Measurements from ENCODE around the gene SLC22A7.
A peak's percentile ranks its signal among the peaks of the same experiment; 100 is the strongest.

Gene SLC22A7, protein sequence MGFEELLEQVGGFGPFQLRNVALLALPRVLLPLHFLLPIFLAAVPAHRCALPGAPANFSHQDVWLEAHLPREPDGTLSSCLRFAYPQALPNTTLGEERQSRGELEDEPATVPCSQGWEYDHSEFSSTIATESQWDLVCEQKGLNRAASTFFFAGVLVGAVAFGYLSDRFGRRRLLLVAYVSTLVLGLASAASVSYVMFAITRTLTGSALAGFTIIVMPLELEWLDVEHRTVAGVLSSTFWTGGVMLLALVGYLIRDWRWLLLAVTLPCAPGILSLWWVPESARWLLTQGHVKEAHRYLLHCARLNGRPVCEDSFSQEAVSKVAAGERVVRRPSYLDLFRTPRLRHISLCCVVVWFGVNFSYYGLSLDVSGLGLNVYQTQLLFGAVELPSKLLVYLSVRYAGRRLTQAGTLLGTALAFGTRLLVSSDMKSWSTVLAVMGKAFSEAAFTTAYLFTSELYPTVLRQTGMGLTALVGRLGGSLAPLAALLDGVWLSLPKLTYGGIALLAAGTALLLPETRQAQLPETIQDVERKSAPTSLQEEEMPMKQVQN

DNA sequence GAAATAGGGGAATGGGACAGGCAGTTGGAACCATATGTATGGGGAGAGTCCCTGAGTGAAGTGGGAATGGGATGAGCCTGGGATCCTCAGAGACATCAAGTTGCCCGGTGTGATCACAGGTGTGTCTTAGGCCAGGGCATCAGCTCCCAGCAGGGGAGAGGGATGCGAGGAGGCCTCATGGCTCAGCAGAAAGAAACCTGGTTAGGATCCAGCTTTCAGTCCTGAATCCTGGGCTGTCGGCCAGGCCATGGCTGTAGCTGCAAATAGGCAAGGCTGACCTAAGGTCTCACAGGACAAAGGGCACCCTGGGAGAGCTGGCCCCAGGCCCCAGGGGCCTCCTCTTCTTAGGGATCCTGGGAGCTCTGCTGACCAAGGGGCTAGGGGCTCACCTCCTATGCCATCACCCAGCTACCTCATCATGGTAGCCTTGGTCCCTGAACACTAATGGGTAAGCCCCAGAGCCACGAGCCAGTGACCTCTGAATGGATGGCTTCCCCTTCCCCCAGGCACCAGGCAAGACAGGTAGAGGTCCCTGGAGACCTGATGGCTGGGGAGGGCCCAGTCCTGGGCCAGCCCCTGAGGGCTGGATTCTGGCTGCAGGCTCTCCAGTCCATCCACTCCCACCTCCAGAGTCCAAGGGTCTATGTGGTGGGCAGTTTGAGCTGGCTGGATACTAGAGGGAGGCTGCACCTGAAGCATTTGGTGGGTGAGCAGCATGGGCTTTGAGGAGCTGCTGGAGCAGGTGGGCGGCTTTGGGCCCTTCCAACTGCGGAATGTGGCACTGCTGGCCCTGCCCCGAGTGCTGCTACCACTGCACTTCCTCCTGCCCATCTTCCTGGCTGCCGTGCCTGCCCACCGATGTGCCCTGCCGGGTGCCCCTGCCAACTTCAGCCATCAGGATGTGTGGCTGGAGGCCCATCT is at the start of gene SLC22A7:
TSS of gene SLC22A7 (plus strand) at position 617 of the 921 bp plus-strand sequence. CDS start at position 716, 99 bp downstream.
- no peak for DNase-seq

DNA sequence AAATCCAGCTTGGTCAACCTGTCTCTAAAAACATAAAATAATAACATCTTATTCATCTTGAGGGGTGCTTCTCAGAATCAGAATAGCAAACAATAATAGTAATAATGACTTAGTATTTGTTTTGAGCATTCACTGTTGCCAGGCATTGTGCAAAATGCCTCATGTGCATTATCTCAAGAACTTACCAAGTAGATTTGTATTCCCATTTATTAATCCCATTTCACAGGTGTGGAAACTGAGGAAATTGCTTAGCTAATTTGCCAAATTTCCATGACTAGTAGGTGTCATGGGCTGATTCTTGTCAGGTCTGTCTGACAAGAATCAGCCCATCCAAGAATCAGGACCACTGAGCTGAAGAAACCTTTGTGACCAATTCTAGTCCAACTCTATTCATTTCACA is 49.3 kb upstream of the SLC22A7 start:
- DNase-seq = no peak

DNA sequence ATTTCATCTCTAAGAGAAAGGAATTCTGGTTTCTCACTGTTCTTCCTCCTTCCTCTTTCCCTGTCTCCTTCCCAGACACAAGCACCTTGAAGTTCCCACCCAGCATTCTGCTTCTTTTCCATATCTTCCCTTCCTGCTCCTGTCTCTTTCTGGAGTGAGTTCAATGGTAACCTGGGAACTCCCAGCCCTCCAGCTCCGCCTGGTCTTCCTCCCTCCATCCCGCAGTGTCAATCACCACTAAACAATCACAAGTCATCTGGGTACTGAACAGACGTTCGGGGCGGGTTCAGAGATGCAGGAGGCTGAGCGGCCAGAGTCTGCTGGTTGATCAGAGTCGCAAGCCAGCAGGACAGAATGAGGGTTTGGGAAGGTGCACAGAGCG is 47.1 kb upstream of the SLC22A7 start:
- peak; percentile 40 for DNase-seq

DNA sequence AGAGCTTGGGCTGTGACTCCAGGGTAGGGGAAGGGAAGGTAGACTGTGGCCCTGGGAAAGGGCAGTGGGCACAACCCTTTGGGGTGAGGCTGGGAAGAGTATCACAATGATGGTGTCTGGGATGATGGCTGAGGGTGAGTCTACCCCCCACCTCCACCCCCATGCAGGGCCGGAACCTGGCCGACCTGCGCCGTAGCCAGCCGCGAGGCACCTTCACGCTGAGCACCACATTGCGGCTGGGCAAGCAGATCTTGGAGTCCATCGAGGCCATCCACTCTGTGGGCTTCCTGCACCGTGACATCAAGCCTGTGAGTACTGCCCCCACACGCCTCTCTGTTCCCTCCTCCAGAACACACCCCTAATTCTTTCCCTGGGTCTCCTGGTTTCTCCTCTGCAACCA is 44.7 kb upstream of the SLC22A7 start:
- no peak for DNase-seq

DNA sequence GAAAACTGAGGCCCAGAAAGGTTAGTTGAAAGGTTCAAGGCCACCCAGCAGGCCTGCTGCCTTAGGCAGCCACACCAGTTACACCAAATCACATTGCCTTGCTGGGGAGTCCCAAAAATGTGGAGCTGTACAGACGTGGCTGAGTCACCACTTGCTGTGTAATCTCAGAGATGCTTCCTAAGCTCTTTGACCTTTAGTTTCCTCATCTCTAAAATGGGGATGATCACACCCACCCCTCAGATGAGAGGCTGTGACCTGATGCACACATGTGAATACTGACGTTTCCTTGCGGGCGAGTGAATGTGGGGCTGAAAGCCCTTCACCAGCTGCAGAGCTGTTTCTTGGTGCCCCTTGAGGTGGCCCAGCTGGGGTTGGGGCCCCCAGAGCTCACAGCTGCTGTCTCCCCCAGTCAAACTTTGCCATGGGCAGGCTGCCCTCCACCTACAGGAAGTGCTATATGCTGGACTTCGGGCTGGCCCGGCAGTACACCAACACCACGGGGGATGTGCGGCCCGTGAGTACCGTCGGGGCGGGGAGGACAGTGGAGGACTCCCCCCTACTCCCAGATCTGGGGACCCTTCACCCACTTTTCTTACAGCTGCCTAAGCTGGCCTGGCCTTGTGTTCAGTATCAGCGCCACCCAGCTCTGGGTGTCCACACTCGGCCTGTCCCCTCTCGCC is 43.8 kb upstream of the SLC22A7 start:
- no peak for DNase-seq

DNA sequence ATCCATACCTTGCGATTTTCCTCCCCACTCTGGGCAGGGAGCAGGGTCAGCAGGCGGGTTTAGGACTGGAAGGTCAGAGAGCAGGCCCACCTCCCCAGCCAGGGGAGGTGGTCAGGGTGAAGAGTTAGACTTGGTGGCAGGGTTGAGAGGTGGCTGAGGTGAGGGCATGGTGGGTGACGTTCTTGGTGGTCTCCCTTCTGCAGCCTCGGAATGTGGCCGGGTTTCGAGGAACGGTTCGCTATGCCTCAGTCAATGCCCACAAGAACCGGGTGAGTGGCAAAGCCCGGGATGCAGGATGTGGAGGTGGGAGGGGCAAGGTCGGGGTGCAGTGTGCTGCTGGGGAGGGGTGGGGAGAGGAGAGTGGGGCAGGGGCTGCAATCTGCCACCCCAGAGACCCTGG is 43.2 kb upstream of the SLC22A7 start:
- no peak for DNase-seq

DNA sequence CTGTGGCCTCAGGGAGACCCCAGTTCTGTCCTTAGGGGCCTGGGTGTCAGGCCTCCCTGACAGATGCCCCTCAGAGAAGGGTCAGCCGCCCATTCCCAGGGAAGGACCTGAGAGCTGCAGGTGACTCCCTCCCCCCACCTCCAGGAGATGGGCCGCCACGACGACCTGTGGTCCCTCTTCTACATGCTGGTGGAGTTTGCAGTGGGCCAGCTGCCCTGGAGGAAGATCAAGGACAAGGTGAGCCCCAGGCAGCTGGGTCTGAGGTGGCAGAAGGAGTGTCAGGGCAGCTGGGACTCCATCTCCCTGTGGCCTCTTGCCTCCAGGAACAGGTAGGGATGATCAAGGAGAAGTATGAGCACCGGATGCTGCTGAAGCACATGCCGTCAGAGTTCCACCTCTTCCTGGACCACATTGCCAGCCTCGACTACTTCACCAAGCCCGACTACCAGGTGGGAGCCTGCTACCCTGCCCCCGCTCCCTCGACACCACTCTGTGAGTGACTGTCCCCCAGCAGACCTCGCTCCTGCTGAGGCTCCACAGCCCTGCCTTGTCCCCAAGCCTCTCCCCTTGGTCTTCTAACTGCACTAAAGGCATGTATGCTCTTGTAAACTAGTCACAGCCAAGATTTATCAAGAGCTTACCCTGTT is 42.5 kb upstream of the SLC22A7 start:
- DNase-seq = no peak

DNA sequence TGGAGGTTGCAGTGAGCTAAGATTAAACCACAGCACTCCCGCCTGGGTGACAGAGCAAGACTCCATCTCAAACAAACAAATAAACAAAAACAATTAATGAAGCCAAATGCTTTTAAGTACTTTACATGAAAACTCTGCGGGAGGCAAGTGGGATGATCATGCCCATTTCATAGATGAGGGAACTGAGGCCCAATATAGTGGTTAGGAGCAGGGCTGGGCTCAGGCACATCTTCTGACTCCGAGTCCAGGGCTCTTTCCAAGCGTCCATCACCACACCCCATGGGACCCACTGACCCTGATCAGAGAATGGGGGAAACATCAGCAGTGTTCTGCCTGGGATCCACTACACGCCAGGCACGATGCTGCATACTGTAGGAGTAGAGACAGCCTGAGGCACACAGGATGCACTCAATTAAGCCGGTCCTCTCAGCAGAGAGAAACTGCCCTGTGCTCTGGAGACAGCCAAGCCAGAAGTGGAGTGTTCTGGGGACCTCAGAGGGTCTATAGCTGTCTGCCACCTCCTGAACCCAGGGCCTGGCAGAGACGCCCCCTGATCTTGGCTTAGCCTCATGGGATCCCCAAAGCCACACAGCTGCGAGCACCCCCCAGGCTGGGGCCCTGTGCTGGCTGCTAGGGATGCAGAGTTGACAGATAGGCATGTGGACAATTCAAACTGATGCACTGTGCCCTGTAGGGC is 41.2 kb upstream of the SLC22A7 start:
- no peak for DNase-seq

DNA sequence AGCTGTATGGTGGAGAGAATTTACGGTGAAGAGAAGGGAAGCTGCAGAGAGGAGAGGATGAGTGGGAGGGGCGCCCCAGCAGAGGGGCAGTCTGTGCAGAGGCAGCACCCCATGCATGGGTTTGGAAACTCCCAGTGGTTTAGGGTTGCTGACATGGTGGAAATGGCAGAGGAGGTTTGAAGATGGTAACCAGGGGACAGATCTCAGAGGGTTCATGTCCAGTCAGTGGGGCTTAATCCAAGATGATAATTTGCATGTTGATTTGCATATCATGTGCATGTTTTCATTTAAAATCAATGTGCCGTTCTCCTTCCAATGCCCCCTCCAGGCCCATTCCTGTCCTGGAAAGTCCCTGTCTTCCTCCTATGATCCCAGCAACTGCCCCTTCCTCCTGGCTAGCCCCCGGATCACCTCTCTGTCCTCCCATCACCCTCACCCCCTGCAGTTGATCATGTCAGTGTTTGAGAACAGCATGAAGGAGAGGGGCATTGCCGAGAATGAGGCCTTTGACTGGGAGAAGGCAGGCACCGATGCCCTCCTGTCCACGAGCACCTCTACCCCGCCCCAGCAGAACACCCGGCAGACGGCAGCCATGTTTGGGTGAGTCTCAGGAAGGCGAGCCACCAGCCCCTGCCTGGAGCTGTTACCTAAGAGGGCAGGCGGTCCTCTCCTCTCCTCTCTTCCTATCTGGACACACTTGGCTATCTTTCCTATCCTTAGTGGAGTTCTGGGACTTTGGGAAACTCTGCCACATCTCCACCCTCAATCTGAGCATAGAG is 40.5 kb upstream of the SLC22A7 start:
- DNase-seq = no peak

DNA sequence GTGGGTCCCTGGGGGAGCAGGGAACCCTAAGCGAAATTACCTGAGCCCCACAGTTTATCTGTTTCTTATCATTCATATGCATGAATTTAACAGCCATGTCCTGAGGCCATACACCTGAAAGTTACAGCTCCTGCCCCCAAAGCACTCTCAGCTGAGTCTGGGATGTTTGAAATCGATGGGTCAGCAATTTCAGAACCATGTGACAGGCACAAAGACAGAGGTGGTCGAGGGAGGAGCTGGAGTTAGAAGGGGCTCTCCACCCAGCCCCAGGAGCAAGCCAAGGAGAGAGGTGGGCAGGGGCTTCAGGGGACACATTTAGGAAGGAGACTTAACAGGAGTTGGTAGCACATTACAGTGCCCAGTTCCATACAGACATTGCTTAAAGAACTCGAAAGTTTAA is 39.9 kb upstream of the SLC22A7 start:
- no peak for DNase-seq

DNA sequence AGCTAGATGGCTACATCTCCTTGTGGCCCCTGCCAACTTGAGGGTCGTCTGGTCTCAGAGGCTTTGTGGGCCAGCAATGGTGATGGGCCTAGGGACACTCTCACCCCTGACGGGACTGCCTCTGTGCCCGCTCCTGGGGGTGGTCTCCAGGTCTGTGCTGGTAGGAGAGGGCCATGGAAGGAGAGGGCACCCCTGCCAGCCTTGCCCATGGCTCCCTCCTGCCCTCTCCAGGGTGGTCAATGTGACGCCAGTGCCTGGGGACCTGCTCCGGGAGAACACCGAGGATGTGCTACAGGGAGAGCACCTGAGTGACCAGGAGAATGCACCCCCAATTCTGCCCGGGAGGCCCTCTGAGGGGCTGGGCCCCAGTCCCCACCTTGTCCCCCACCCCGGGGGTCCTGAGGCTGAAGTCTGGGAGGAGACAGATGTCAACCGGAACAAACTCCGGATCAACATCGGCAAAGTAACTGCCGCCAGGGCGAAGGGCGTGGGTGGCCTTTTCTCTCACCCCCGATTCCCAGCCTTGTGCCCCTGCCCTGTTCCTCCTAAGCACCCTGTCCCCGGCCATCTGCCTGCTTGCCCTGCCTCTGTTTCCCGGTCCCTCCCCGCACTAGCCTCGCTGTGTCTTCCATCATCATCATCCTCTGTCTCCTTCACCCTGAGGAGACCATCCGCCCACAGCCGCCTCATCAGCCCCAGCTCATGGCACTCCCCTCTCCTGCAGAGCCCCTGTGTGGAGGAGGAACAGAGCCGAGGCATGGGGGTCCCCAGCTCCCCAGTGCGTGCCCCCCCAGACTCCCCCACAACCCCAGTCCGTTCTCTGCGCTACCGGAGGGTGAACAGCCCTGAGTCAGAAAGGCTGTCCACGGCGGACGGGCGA is 39.0 kb upstream of the SLC22A7 start:
- no peak for DNase-seq

DNA sequence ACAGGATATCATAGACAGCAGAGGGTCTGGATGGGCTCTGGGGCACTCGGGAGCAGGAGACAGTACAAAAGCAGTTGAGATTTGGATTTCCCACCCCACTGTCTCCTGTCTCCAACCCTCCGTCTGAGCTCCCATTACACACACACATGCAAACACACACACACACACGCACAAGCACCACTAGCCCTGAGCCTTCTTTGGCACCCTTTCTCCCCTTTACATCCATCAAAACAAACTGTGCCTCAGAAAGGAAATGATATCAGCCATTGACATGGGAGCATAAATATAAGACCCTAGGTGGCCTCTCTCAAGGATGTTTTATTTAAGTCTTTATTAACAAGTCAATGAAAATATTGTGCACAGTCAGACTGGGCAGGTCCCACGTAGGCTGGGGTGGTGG is 37.3 kb upstream of the SLC22A7 start:
- no peak for DNase-seq

DNA sequence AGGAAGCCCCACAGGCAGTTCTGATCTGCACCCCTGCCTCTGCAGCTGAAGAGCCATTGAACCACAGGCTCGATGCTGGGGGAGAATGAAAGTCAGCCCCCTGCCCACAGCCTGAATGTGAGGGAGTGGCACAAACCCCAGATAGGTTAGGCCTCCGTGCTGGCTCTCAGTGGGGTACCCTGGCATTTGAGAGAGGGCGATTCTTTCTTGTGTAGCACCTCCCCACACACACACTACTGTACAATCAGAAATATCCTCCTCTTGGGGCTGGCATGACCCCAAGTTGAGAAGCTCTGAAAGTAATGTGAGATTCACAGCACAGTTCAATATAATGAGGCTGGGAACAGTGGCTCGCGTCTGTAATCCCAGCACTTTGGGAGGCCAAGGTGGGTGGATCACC is 36.9 kb upstream of the SLC22A7 start:
- DNase-seq = no peak

DNA sequence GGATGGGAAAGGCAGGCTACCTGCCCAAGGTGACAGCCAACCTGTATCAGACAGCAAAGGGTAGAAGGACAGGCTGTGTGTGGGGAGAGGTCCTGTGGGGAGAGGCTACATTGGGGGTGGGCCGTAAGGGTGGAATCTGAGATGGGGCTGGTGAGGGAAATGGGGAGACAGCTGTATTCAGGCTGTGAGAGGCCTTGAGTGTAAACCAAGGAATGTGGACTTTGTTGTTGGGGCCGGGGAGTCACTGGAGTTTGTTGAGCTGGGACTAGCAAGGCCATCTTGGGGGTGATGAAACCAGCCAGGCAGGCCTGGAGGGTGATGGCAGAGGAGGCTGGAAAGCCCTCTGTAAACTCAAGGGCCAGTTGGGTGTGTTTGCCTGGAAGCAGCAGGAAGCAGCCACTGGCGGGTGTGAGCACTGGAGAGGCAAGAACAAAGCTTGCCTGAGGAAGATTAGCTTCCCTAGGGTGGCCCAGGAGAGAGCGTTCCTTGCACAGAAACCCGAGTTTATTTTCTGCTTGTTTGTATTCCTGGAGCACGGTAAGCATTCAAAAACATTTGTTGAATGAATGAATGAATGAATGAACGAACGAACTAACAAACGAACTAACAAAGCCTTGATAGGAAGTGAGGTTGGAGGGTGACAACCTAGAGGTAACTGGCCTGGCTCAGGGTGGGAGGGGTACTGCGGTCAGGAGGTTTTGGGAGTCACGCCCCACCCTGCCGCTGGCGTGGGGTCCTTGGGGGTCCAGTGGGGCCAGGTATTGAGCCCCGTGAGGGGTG is 35.9 kb upstream of the SLC22A7 start:
- no peak for DNase-seq

DNA sequence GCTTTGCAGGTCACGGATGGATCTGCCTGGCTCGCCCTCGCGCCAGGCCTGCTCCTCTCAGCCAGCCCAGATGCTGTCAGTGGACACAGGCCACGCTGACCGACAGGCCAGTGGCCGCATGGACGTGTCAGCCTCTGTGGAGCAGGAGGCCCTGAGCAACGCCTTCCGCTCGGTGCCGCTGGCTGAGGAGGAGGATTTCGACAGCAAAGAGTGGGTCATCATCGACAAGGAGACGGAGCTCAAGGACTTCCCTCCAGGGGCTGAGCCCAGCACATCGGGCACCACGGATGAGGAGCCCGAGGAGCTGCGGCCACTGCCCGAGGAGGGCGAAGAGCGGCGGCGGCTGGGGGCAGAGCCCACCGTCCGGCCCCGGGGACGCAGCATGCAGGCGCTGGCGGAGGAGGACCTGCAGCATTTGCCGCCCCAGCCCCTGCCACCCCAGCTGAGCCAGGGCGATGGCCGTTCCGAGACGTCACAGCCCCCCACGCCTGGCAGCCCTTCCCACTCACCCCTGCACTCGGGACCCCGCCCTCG is 35.2 kb upstream of the SLC22A7 start:
- no peak for DNase-seq

DNA sequence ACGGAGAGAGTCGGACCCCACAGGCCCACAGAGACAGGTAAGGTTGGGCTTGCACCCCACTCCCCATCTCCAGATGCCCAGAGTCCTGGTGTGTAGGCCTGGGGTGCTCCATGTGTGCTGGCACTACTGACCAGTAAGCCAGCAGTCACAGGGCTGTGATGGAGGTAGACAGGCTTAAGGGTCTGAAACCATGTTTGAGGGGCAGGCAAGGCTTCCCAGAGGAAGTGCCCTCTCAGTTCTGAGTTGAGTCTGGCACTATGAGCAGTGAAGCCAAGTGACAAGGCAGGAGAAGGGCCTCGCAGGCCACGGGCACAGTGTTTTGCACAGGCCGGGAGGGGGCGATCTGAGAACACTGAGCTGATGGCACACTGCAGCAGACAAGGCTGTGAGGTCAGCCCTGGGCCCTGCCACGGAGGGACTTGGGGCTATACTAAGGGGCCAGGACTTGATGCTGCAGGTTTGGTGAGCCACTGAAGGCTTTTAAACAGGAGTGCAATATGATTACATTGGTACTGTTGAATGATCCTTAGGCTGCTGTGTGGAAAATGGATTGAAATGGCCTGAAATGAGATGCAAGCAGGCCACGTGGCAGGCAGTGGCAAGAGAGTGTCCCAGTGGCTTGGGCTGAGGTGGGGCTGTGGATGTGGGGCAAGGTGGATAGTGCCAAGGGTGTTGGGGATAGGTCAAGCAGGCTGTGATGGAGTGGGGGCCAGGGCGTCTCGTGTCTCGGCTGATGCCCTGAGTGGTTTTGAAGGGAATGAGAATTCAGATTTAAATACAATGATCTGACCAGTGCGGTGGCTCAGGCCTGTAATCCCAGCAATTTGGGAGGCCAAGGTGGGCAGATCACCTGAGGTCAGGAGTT is 34.5 kb upstream of the SLC22A7 start:
- DNase-seq = peak; percentile 58

DNA sequence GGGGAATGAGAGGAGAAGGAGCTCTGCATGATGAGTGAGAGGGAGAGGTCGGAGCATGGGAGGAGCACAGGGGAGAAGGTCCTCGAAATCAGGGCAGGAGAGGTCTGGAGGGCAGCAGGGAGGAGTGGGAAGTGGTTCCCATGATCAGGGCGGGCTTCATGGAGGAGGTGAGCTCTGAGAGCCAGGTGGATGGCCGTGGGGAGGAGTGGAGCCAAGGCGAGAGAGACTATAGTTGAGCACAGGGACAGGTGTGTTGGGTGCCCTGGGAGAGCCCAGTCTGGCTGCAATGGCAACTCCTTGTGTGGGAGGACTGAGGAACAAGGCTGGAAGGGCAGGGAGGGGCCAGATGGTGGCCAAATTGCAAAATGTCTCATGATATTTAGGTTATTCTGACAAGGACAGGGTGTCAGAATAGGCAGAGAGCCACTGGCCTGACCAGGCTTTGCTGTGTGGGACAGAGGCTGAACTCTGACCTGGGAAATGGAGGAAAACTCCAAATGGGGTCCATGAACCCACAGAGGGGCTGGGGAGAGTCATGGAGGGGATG is 33.4 kb upstream of the SLC22A7 start:
- no peak for DNase-seq

DNA sequence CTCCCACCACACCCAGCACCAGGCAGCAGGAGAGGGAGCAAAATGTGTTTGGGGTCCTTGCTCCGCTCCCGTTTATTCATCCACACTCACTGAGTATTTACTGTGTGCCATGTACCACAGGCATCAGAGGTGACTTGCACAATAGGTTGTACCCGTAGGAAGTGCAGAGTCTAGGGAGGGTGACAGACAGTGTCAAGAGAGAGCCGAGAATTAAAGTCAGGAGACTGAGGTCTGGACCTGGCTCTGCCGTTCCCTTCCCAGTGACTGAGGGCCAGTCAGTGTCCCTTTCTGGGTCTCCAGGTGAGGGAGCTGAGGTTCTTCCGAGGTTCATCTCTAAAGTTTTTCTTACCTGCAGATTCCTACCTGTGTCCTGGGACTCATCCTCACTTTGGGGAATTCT is 32.5 kb upstream of the SLC22A7 start:
- DNase-seq = no peak
